Stimulated activated CD4-positive, alpha-beta T cell treated with anti-CD3 and anti-CD28 coated beads, Interleukin-15, amount 100 ng/mL, for 1 hour (primary cell): Measurements from ENCODE around the gene TPK1.

Experiments
- DNase-seq, 2 donors: peaks; one replicate each; pipeline ENCODE4 v3.0.0-alpha.2; 2020; ENCODE audit warnings: low read depth in 1 of 2, low spot score in 1 of 2

TPK1 gene

DNA sequence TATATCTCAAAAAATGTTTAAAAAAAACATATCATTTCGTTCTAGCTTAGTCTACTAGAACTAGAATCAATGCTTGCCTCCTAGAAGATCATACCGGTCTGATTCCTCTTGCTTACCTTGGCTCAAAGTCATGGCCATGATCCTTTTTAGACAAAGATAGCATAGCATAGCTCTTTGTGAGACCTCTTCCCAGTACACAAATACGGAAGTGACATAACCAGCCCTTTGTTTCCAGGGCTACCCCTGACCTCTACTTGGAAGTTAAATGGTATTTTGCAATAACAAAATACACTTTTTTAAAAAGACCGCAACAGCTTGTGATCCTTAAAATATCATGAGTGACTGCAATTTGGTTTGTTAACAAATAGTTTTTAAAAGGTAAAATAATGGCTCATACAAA lies 301.7 kb downstream of the TPK1 start:
- DNase-seq, result no peak

GRCh38 chr7:144531181-144531580 lies 304.7 kb downstream of the TPK1 start:
- DNase-seq, result no peak

DNA sequence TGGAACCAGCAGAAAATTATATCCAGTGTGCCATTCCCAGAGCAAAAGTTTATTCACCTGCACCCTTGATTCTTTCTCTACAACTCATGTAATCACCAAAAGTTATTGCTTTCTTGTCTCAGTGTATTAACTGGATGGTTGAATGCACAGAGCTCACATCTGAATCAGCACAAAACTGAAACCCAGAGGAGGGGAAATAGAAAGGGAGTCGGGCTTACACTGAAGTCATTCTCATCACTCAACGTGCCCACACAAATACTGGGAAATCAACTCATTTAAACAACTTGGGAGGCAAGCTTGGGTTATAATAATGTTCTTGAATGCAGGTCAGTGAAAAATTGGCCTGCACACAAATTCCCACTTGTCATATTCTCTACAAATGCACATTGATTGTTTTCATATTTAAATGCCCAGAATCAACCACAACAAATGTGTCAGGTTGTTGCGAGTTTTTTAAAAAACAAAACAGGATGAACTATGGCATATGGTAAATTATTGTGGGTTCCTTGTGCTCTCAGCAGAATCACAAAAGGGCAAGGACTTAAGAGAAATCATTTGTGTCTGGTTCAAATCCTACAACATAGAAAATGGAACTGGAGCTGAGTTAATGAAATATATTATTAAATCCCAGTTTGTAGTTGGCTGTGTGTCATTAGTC lies 306.5 kb downstream of the TPK1 start:
- no peak for DNase-seq

- no peak for DNase-seq
These were observed 307.3 kb downstream of the TPK1 start for GRCh38 chr7:144528536-144529045.

GRCh38 chr7:144527051-144527471 lies 308.8 kb downstream of the TPK1 start:
- DNase-seq, result no peak

DNA sequence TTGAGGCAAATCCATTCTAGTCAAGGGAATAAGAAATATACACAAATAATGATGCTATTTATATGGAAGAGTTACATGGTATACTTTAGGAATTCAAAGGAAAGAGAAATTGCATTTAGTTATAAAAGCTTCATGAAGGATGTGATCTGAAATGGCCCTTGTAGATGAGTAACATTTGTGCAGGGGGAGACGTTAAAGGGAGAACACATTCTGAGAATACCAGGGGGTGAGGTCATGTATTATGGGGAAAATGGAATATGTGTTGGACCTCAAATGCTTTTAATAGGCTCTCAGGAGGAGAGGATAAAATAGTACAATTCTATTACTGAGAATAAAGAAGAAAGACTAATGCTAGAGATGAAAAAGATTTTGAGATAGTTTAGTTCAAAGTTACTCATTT lies 309.9 kb downstream of the TPK1 start:
- DNase-seq, result no peak

DNA sequence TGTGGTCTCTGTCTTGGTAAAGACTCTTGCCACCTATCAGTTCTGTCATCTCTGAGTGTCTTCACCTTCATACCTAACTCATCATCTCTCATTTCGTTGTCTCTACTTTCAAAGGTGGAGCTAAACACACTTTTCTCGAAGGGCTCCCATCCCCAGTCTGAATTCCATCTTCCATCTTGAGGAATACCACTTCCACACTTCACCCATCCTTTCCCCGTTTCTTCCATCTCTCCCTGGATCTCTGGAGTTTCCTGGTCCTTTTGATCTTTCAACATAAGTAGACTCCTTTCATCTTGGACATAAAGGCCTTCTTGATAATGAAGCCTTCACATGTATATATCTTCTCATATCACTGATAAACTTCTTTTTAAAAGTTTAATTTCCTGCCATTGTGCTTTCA lies 311.6 kb downstream of the TPK1 start:
- no peak for DNase-seq

DNA sequence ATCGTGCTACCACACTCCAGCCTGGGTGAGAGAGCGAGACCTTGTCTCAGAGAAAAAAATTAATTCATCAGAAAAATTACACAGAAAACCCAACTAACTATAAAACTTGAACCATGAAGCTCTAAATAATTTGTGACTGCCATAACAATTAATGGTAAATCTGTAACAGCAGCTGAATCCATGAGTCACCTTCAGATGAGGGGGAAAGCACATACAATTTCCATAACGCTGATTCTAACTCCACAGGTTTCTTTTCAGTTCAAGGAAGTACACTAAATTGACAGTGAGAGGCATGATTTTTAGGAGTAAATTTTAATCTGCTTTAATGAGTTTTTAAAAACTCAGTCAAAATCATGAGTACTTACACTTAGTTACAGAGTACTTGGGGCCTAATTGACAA lies 312.2 kb downstream of the TPK1 start:
- DNase-seq, result no peak

- no peak for DNase-seq
These were observed 315.9 kb downstream of the TPK1 start for GRCh38 chr7:144519925-144520324.

- no peak for DNase-seq
These were observed 317.5 kb downstream of the TPK1 start for GRCh38 chr7:144518360-144518759.

GRCh38 chr7:144517749-144518148 lies 318.1 kb downstream of the TPK1 start:
- no peak for DNase-seq

- DNase-seq, result no peak
These were observed 318.9 kb downstream of the TPK1 start for GRCh38 chr7:144516729-144517525.

DNA sequence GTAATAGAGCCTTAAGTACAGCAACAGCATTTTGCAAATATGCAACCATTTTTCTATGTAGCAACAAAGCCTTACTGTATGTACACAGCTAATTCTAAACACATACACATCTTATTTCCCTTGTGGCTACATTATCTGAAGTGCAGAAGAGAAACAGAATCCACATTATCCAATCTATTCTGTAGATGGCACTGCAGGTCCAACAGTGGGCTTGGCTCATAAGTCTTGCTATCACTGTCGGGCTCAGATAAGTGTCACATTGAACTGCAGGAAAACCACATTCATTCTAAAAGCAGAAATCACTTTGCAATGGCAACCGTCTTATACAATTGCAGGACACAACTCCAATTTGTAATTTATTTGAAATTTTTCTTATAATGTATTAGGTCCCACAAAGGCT lies 322.5 kb downstream of the TPK1 start:
- no peak for DNase-seq

DNA sequence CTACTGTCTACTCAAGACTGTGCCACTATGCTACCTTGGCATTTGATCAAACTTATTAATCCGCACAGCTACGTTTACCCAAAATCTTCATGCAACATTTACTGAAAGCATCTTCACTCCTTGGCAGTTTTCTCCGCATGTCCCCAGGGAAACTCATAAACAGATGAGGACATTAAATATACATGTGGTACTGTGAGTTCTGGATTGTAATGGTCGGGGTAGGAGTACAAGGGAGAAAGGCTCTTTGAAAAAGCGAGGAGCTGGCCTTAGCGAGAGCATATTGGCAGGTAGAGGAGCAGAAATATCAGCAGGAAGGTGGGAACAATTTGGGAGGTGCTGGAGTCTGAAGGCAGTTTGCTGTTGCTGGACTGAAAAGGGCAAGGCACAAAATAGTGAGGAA lies 325.2 kb downstream of the TPK1 start:
- DNase-seq, result no peak

DNA sequence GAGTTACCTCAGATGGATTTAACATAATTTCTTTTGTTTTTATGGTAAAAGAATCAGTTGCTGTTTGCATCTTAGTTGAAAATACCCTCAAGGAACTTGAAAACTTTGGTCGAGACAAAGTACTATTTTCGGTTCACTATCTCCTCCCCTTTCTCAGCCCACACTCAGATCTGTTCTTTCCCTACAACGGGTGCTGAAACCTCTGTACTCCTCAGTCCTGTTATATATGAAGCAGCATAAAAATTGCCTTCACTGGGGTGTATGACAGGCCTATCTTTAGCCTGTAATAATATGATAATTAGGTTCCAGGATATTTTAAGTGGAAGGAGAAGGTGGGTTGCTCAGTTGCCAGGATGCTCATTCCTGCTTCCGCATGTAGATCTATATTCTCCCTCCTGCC lies 327.2 kb downstream of the TPK1 start:
- no peak for DNase-seq

GRCh38 chr7:144503215-144503614 lies 332.6 kb downstream of the TPK1 start:
- no peak for DNase-seq

GRCh38 chr7:144500225-144500624 lies 335.6 kb downstream of the TPK1 start:
- DNase-seq, result no peak

DNA sequence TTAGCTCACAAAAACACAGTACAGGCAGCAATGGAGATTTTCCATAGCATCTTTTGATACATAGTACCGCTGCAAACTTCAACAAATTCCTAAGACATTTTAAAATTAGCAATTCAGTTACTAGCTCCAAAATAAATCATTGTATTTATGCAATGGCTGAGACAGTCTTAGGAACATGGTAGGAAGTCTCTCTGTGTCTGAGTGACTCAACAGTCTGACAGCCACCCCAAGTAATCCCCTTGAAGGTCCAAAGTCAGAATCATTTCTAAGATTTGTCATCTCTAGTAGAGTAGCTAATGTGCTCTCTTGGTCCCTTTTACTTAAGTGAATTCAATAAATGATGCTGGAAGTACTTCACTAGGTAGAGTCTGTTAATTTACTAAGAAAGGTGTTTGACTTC lies 338.6 kb downstream of the TPK1 start:
- no peak for DNase-seq

- no peak for DNase-seq
These were observed 341.5 kb downstream of the TPK1 start for GRCh38 chr7:144494355-144494754.

DNA sequence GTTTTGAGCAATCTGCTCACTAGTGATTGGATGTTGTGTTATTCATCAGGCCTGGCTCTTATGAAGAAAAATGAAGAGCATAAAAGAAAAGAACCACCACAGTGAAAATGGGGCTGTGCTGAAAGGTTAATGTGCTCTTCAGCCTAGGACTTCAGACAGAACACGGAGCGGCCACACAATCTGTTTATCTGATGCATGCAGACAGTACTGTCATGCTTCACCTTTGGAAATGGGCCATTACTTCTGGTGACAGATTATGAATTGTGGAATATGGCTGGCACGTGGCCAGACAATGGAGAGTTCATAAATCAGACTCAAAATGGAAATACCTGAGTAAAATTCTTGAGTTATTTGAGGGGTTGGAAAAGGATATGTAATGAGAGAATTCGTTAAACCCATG lies 346.3 kb downstream of the TPK1 start:
- no peak for DNase-seq

DNA sequence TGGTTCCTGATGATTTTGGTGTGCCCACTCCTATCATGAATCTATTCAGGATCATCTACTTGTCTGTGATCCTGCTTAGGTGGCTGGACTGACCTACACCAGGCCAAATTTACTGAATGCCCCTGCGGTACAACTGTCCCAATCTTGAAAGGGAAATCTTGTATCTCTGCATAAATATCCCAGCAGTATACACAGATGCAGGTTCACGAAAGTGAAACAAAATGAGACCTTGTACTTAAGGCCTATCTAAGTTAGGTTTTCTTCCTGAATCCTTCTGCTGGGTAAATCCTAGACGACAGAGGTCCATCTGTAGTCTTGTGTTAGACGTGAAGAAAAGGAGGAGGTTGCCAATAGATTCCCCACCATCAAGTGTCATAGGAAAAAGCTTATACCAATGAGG lies 346.9 kb downstream of the TPK1 start:
- no peak for DNase-seq

DNA sequence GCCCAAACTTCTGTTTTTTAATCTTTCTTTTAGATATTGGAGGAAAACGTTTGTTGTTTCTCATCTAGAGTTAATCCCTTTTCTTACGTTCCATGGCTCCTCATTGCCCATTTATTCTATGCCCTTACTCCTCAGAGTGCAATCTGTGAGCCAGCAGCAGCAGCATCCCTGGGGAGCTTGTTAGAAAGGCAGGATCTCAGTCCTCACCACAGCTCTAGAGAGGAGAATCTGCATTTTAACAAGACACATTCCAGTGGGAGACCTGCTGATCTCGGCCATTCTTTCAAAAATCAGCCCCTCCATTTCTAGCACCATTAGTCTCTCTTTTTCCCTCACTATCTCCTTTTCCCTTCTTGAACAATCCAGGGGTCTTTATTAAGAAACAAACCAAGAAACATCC lies 348.0 kb downstream of the TPK1 start:
- DNase-seq, result no peak

GRCh38 chr7:144484445-144484844 lies 351.4 kb downstream of the TPK1 start:
- DNase-seq, result no peak
